ENCODE results near the gene PRM3.
A peak's percentile ranks its signal among the peaks of the same experiment; 100 is the strongest.
"Not testable (repeated sequence)": the region's sequence is repeated elsewhere in the genome, so short reads cannot be mapped to it uniquely, and the experiment has no call there.

The PRM3 gene

GRCh38 chr16:11300560-11300892 lies 27.1 kb upstream of the PRM3 start:
- Histone ChIP-seq H3K9me2 (ENCODE audit: low read depth, low read length) (no peaks in the 10 kb centered on the region), H3K27ac (ENCODE audit: low read depth, low read length, poor library complexity, severe bottlenecking) (peak overlapping the region; percentile 98), H3K4me2 (ENCODE audit: low read length) (no peak overlapping the region), H3F3A (ENCODE audit: insufficient read depth, low read length) (peaks cover 4% of the 10 kb centered on the region; the same call in 1 of the 2 replicates), H3K9ac (ENCODE audit: low read length) (no peak overlapping the region), H3K79me2 (ENCODE audit: insufficient read depth, low read length) (no peaks in the 10 kb centered on the region), H3K4me3 (ENCODE audit: low read depth, low read length, poor library complexity, severe bottlenecking) (no peak overlapping the region), H3K27me3 (ENCODE audit: insufficient read depth, low read length) (no peaks in the 10 kb centered on the region), H3K9me3 (ENCODE audit: low read length) (no peaks in the 10 kb centered on the region), H4K20me1 (ENCODE audit: insufficient read depth, low read length) (no peaks in the 10 kb centered on the region), H2AFZ (ENCODE audit: low read length) (no peak overlapping the region), H3K36me3 (ENCODE audit: insufficient read depth, low read length) (no peaks in the 10 kb centered on the region), H3K4me1 (ENCODE audit: insufficient read depth, low read length, severe bottlenecking) (peaks cover 63% of the 10 kb centered on the region)
- TF ChIP-seq EZH2 (IDR thresholded peaks at IDR 0.05; ENCODE audit: borderline replicate concordance, low read length) (no peak), CTCF (IDR thresholded peaks at IDR 0.05; ENCODE audit: low read length) (no peak)

GRCh38 chr16:11299865-11300559 lies 26.6 kb upstream of the PRM3 start:
- Histone ChIP-seq H3K27ac (ENCODE audit: low read depth, low read length, poor library complexity, severe bottlenecking) (peak overlapping the region; percentile 98), H3K79me2 (ENCODE audit: insufficient read depth, low read length) (no peaks in the 10 kb centered on the region), H3K4me3 (ENCODE audit: low read depth, low read length, poor library complexity, severe bottlenecking) (no peak overlapping the region), H2AFZ (ENCODE audit: low read length) (no peak overlapping the region), H3K4me2 (ENCODE audit: low read length) (no peak overlapping the region), H3K36me3 (ENCODE audit: insufficient read depth, low read length) (no peaks in the 10 kb centered on the region), H3K9ac (ENCODE audit: low read length) (peak overlapping the region; percentile 3; the same call in 1 of the 2 replicates), H3K27me3 (ENCODE audit: insufficient read depth, low read length) (no peaks in the 10 kb centered on the region), H3F3A (ENCODE audit: insufficient read depth, low read length) (peaks cover 4% of the 10 kb centered on the region), H4K20me1 (ENCODE audit: insufficient read depth, low read length) (no peaks in the 10 kb centered on the region), H3K4me1 (ENCODE audit: insufficient read depth, low read length, severe bottlenecking) (peaks cover 66% of the 10 kb centered on the region), H3K9me2 (ENCODE audit: low read depth, low read length) (no peaks in the 10 kb centered on the region), H3K9me3 (ENCODE audit: low read length) (no peaks in the 10 kb centered on the region)
- TF ChIP-seq CTCF (IDR thresholded peaks at IDR 0.05; ENCODE audit: low read length) (no peak), EZH2 (IDR thresholded peaks at IDR 0.05; ENCODE audit: borderline replicate concordance, low read length) (no peak)

GRCh38 chr16:11298950-11299547 lies 25.6 kb upstream of the PRM3 start:
- H3K27ac ChIP-seq (ENCODE audit: low read depth, low read length, poor library complexity, severe bottlenecking) = peak overlapping the region; percentile 98
- H3K27me3 ChIP-seq (ENCODE audit: insufficient read depth, low read length); H3K9me2 ChIP-seq (ENCODE audit: low read depth, low read length); H3K4me3 ChIP-seq (ENCODE audit: low read depth, low read length, poor library complexity, severe bottlenecking); H2AFZ ChIP-seq (ENCODE audit: low read length); H3K79me2 ChIP-seq (ENCODE audit: insufficient read depth, low read length); H3K9me3 ChIP-seq (ENCODE audit: low read length); H4K20me1 ChIP-seq (ENCODE audit: insufficient read depth, low read length); H3F3A ChIP-seq (ENCODE audit: insufficient read depth, low read length); H3K36me3 ChIP-seq (ENCODE audit: insufficient read depth, low read length): not testable (repeated sequence)
- H3K4me1 ChIP-seq (ENCODE audit: insufficient read depth, low read length, severe bottlenecking) = peaks cover 73% of the 10 kb centered on the region
- peak overlapping the region; percentile 59 for H3K9ac ChIP-seq (ENCODE audit: low read length)
- peak overlapping the region; percentile 45; the same call in 1 of the 2 replicates for H3K4me2 ChIP-seq (ENCODE audit: low read length)
